Measurements from ENCODE around the gene NPAS3.
A peak's percentile ranks its signal among the peaks of the same experiment; 100 is the strongest.

Gene NPAS3

GRCh38 chr14:33851366-33851765 lies 912.7 kb downstream of the NPAS3 start:
- H3K27ac Mint-ChIP-seq, result peak overlapping the region in 1 of 2 donors; percentile 13
- no peaks in the 10 kb centered on the region for H3K9me3 Mint-ChIP-seq
- no peaks in the 10 kb centered on the region for H3K4me1 Mint-ChIP-seq
- DNase-seq, result no peak
- H3K27me3 Mint-ChIP-seq, result no peaks in the 10 kb centered on the region
- no peak for ATAC-seq
- H3K4me3 Mint-ChIP-seq, result no peak overlapping the region

DNA sequence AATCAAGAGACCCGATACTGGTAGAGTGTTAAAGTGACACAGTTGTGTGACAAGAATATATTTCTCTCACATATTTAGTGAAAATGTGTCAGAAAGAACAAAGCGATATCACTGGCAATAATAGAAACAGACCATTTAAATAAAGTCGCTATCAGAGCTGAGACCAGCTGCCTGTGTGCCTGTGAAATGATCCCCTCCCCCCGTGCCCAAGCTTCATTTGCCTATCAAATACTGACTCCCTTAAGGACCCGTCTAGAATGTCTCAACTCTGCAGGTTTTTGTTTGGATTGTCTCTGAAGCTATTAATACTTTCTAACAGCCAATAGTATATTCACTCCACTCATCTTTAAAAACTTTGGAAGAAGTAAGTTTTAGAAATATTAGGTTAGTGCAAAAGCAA lies 913.3 kb downstream of the NPAS3 start:
- Mint-ChIP-seq H3K9me3 (no peaks in the 10 kb centered on the region), H3K4me3 (no peak overlapping the region), H3K27me3 (no peaks in the 10 kb centered on the region), H3K27ac (no peak overlapping the region), H3K4me1 (no peaks in the 10 kb centered on the region)
- DNase-seq (no peak), ATAC-seq (no peak)
